Ascending aorta (tissue), 2 donors: ENCODE measurements around the gene CDYL. TPM values are rescaled to one million over a fixed set of nuclear protein-coding genes. Genes with fewer than 3 reads are reported as not detected.
A peak's percentile ranks its signal among the peaks of the same experiment; 100 is the strongest.
"Not testable (repeated sequence)": the region's sequence is repeated elsewhere in the genome, so short reads cannot be mapped to it uniquely, and the experiment has no call there.

Experiments used
- DNase-seq, 2 donors: peaks; one replicate each; pipeline ENCODE4 v3.0.0-alpha.2; 2019; ENCODE audit warnings: low spot score in 2 of 2
- H3K27ac ChIP-seq, 2 donors: fragments of 200-600 bp; sonication (generic); one replicate each; pipeline ENCODE4 v1.5.1; 2016 to 2017; ENCODE audit warnings: mild to moderate bottlenecking in 1 of 2
- H3K27me3 ChIP-seq: fragments of 200-600 bp; sonication (generic); one replicate; pipeline ENCODE4 v1.5.1; 2017
- H3K36me3 ChIP-seq, 2 donors: fragments of 200-600 bp; sonication (generic); one replicate each; pipeline ENCODE4 v1.5.1; 2016
- H3K4me1 ChIP-seq, 2 donors: fragments of 200-600 bp; sonication (generic); one replicate each; pipeline ENCODE4 v1.5.1; 2016 to 2017; ENCODE audit warnings: mild to moderate bottlenecking in 1 of 2
- H3K4me3 ChIP-seq, 2 donors: fragments of 200-600 bp; sonication (generic); one replicate each; pipeline ENCODE4 v1.5.1; 2016 to 2017; ENCODE audit warnings: mild to moderate bottlenecking in 1 of 2
- H3K9me3 ChIP-seq, 2 donors: fragments of 200-600 bp; sonication (generic); one replicate each; pipeline ENCODE4 v1.5.1; 2016
- CTCF ChIP-seq, 3 experiments: fragments of 200-600 bp in 2 of 3; fragments of 450-650 bp in 1 of 3; sonication (generic) in 2 of 3; IDR thresholded peaks; one replicate each; pipeline ENCODE4 v1.5.1; 2016 to 2019; ENCODE audit warnings: antibody characterized with exemption in 3 of 3, mild to moderate bottlenecking in 1 of 3, moderate library complexity in 1 of 3
- intact Hi-C: fragments of 100-400 bp; cut with DNase I; formaldehyde crosslinking; loops from one replicate; pipeline ENCODE4 v1.15.1; 2023
- total RNA-seq: library from RNA; depleted of rRNA; stranded (reverse); fragments of >200 nt; gene quantifications from one replicate; pipeline ENCODE4 v1.1.0, GENCODE V29; 2016

CDYL gene
- total RNA-seq, 1 donor from 2014 or later: 73.7 TPM

GRCh38 chr6:4848382-4849068, 72.3 kb downstream of the CDYL start:
- intact Hi-C loops: no loop called here
- peaks cover 0 to 13% of the 10 kb centered on the region in 2 donors for H3K4me1 ChIP-seq

GRCh38 chr6:4849226-4850022, 73.2 kb downstream of the CDYL start:
- intact Hi-C loops: no loop called here
- Histone ChIP-seq H3K27me3 (no peaks in the 10 kb centered on the region), H3K36me3 (no peaks in the 10 kb centered on the region), H3K4me3 (no peak overlapping the region), H3K27ac (no peak overlapping the region), H3K9me3 (peaks cover 0 to 11% of the 10 kb centered on the region in 2 donors), H3K4me1 (peaks cover 0 to 13% of the 10 kb centered on the region in 2 donors)
- no peak for TF ChIP-seq CTCF (IDR thresholded peaks at IDR 0.05)
- DNase-seq: no peak

More at GRCh38 chr6:4848382-4849068, 72.3 kb downstream of the CDYL start:
- H3K9me3 ChIP-seq: peaks cover 5 to 14% of the 10 kb centered on the region in 2 donors
- no peaks in the 10 kb centered on the region for H3K27me3 ChIP-seq
- no peaks in the 10 kb centered on the region for H3K36me3 ChIP-seq
- TF ChIP-seq CTCF (IDR thresholded peaks at IDR 0.05): peak; percentile 21 to 51 (median 24)
- no peak for DNase-seq
- no peak overlapping the region for H3K4me3 ChIP-seq
- H3K27ac ChIP-seq: no peak overlapping the region

- no peak for TF ChIP-seq CTCF (IDR thresholded peaks at IDR 0.05)
- no peak for DNase-seq
- intact Hi-C loops: no loop called here
- Histone ChIP-seq H3K27me3 (no peaks in the 10 kb centered on the region), H3K27ac (no peak overlapping the region), H3K36me3 (no peaks in the 10 kb centered on the region), H3K4me3 (no peak overlapping the region), H3K4me1 (peaks cover 0 to 13% of the 10 kb centered on the region in 2 donors), H3K9me3 (peaks cover 0 to under 1% of the 10 kb centered on the region in 2 donors)
Observed at GRCh38 chr6:4851035-4851434, 74.8 kb downstream of the CDYL start.

GRCh38 chr6:4852186-4852585, 76.0 kb downstream of the CDYL start:
- H3K27me3 ChIP-seq, DNase-seq, H3K27ac ChIP-seq, intact Hi-C loops, H3K36me3 ChIP-seq, H3K9me3 ChIP-seq, H3K4me3 ChIP-seq: not testable (repeated sequence)
- peaks cover 0 to 13% of the 10 kb centered on the region in 2 donors for H3K4me1 ChIP-seq

GRCh38 chr6:4852938-4853337, 76.7 kb downstream of the CDYL start:
- Histone ChIP-seq H3K27me3 (no peaks in the 10 kb centered on the region), H3K9me3 (no peaks in the 10 kb centered on the region), H3K4me1 (peaks cover 0 to 10% of the 10 kb centered on the region in 2 donors), H3K4me3 (no peak overlapping the region), H3K27ac (no peak overlapping the region), H3K36me3 (no peaks in the 10 kb centered on the region)
- no peak for TF ChIP-seq CTCF (IDR thresholded peaks at IDR 0.05)
- DNase-seq: no peak
- intact Hi-C loops: no loop called here

- peaks cover 0 to 9% of the 10 kb centered on the region in 2 donors for H3K4me1 ChIP-seq
- H3K27me3 ChIP-seq: no peaks in the 10 kb centered on the region
- H3K27ac ChIP-seq: no peak overlapping the region
- no peak for TF ChIP-seq CTCF (IDR thresholded peaks at IDR 0.05)
- H3K36me3 ChIP-seq: no peaks in the 10 kb centered on the region
- H3K9me3 ChIP-seq: no peaks in the 10 kb centered on the region
- no peak for DNase-seq
- intact Hi-C loops: no loop called here
- no peak overlapping the region for H3K4me3 ChIP-seq
Observed at GRCh38 chr6:4853349-4853748, 77.1 kb downstream of the CDYL start.
